H1 (cell line): ENCODE data around the gene THBS3. TPM values are rescaled to one million over a fixed set of nuclear protein-coding genes. Genes with fewer than 3 reads are reported as not detected.

Experiments used
- CTCF ChIA-PET: fragments of 300-600 bp; sonication (Branson Sonifier 250); formaldehyde crosslinking; loops from one replicate; lab custom pipeline; 2021; ENCODE audit not compliant: partially characterized antibody; lab: Charles Lee
- POLR2A ChIA-PET: fragments of 300-600 bp; sonication (Branson Sonifier 250); formaldehyde crosslinking; loops from one replicate; lab custom pipeline; 2021; ENCODE audit warnings: inconsistent platforms; ENCODE audit not compliant: partially characterized antibody; lab: Charles Lee
- DNase-seq, 2 experiments: peaks; one replicate each; pipeline versions ENCODE4 v3.0.0 to v3.0.0-alpha.2; 2010 to 2022; ENCODE audit warnings: low spot score in 2 of 2, low read depth in 1 of 2, mixed read lengths in 1 of 2
- FAIRE-seq: peaks from 2 replicates; lab custom pipeline; 2011; peaks lifted over from hg19 to GRCh38; lab: Jason Lieb, UNC
- H2AFZ ChIP-seq: 2 replicates; pipeline ENCODE4 v1.8.1; 2012; ENCODE audit warnings: low read length, inconsistent platforms
- H2AK5ac ChIP-seq: 2 replicates; pipeline ENCODE4 v1.6.1; 2013; ENCODE audit warnings: low read depth, low read length
- H2BK120ac ChIP-seq: replicated peaks from 2 replicates; pipeline ENCODE3; 2013; ENCODE audit warnings: low read depth, low read length, inconsistent platforms
- H2BK12ac ChIP-seq: 2 replicates; pipeline ENCODE4 v1.6.1; 2013; ENCODE audit warnings: low read depth, low read length
- H2BK15ac ChIP-seq: 2 replicates; pipeline ENCODE4 v1.6.1; 2013; ENCODE audit warnings: low read length
- H2BK20ac ChIP-seq: 2 replicates; pipeline ENCODE4 v1.6.1; 2013; ENCODE audit warnings: low read length
- H2BK5ac ChIP-seq: 2 replicates; pipeline ENCODE4 v1.6.1; 2013; ENCODE audit warnings: low read depth, low read length
- H3K14ac ChIP-seq: 2 replicates; pipeline ENCODE4 v1.6.1; 2013; ENCODE audit warnings: inconsistent platforms; ENCODE audit not compliant: insufficient read length
- H3K18ac ChIP-seq: 2 replicates; pipeline ENCODE4 v1.6.1; 2013; ENCODE audit warnings: low read length; ENCODE audit errors: extremely low read depth
- H3K23ac ChIP-seq: 2 replicates; pipeline ENCODE4 v1.6.1; 2013; ENCODE audit warnings: inconsistent platforms; ENCODE audit not compliant: insufficient read length
- H3K23me2 ChIP-seq: 2 replicates; pipeline ENCODE4 v1.6.1; 2013; ENCODE audit warnings: low read depth, low read length
- H3K27ac ChIP-seq: 2 replicates; pipeline ENCODE4 v1.6.1; 2011; ENCODE audit warnings: low read depth, low read length, inconsistent platforms
- H3K27me3 ChIP-seq, 4 experiments: replicated peaks in 1 of 4; 1 replicate in 1 of 4; 2 replicates in 3 of 4; pipeline versions ENCODE4 v1.6.1 to v1.8.1; 2011 to 2013; ENCODE audit warnings: low read length in 3 of 4, mild to moderate bottlenecking in 3 of 4, inconsistent platforms in 2 of 4, mixed read lengths in 2 of 4, moderate library complexity in 1 of 4; ENCODE audit not compliant: control insufficient read depth in 3 of 4, insufficient read depth in 3 of 4; ENCODE audit errors: extremely low read depth in 1 of 4
- H3K36me3 ChIP-seq, 4 experiments: 2 replicates each; pipeline versions ENCODE4 v1.6.1 to v1.8.1; 2011 to 2013; ENCODE audit warnings: mild to moderate bottlenecking in 4 of 4, low read length in 3 of 4, moderate library complexity in 2 of 4, control low read depth in 1 of 4, inconsistent platforms in 1 of 4; ENCODE audit not compliant: insufficient read depth in 4 of 4, control insufficient read depth in 2 of 4
- H3K4ac ChIP-seq: replicated peaks from 2 replicates; pipeline ENCODE3; 2013; ENCODE audit warnings: low read length, low read depth, mixed read lengths, inconsistent platforms; ENCODE audit not compliant: insufficient read length
- H3K4me1 ChIP-seq, 4 experiments: replicated peaks in 1 of 4; 1 replicate in 1 of 4; 2 replicates in 3 of 4; pipeline versions ENCODE4 v1.6.1 to v1.8.1; 2011 to 2013; ENCODE audit warnings: low read length in 3 of 4, inconsistent platforms in 2 of 4, mixed read lengths in 1 of 4; ENCODE audit not compliant: insufficient read depth in 4 of 4, control insufficient read depth in 3 of 4
- H3K4me2 ChIP-seq, 2 experiments: 2 replicates each; pipeline versions ENCODE4 v1.6.1 to v1.8.1; 2011 to 2013; ENCODE audit warnings: low read depth in 2 of 2, low read length in 2 of 2, control low read depth in 1 of 2, inconsistent platforms in 1 of 2, mild to moderate bottlenecking in 1 of 2; ENCODE audit not compliant: insufficient read depth in 1 of 2
- H3K4me3 ChIP-seq, 4 experiments: fragments of 200-600, 300-600 bp in 1 of 4; sonication (generic), shearing (Covaris generic), sonication (Bioruptor Twin) in 1 of 4; 2 replicates each; pipeline versions ENCODE4 v1.5.1 to v1.8.1; 2011 to 2016; ENCODE audit warnings: low read length in 4 of 4, low read depth in 3 of 4, control low read depth in 2 of 4, inconsistent platforms in 2 of 4, mild to moderate bottlenecking in 2 of 4, mixed read lengths in 1 of 4, moderate library complexity in 1 of 4; ENCODE audit not compliant: insufficient read depth in 2 of 4; ENCODE audit errors: extremely low read depth in 1 of 4
- H3K56ac ChIP-seq: replicated peaks from 2 replicates; pipeline ENCODE3; 2013; ENCODE audit warnings: low read depth, mild to moderate bottlenecking, mixed read lengths, low read length, inconsistent platforms; ENCODE audit not compliant: insufficient read length
- H3K79me1 ChIP-seq: 2 replicates; pipeline ENCODE4 v1.6.1; 2013; ENCODE audit warnings: low read depth, low read length, control low read depth
- H3K79me2 ChIP-seq, 2 experiments: 2 replicates each; pipeline versions ENCODE4 v1.6.1 to v1.8.1; 2012 to 2013; ENCODE audit warnings: low read length in 2 of 2, mild to moderate bottlenecking in 2 of 2, inconsistent platforms in 1 of 2; ENCODE audit not compliant: insufficient read depth in 2 of 2, control insufficient read depth in 1 of 2
- H3K9ac ChIP-seq, 4 experiments: replicated peaks in 1 of 4; 1 replicate in 1 of 4; 2 replicates in 3 of 4; pipeline versions ENCODE4 v1.6.1 to v1.8.1; 2011 to 2013; ENCODE audit warnings: low read depth in 3 of 4, low read length in 3 of 4, control low read depth in 2 of 4, mild to moderate bottlenecking in 2 of 4, moderate library complexity in 2 of 4, inconsistent platforms in 1 of 4; ENCODE audit errors: extremely low read depth in 1 of 4
- H3K9me3 ChIP-seq, 2 experiments: 2 replicates each; pipeline versions ENCODE4 v1.6.1 to v1.8.1; 2012 to 2013; ENCODE audit warnings: mild to moderate bottlenecking in 2 of 2, moderate library complexity in 2 of 2, control low read depth in 1 of 2, inconsistent platforms in 1 of 2, low read depth in 1 of 2, low read length in 1 of 2, mixed read lengths in 1 of 2; ENCODE audit not compliant: insufficient read depth in 2 of 2
- H4K20me1 ChIP-seq, 2 experiments: replicated peaks in 1 of 2; 2 replicates each; pipeline versions ENCODE3 to v1.8.1; 2011 to 2013; ENCODE audit warnings: inconsistent platforms in 2 of 2, low read length in 2 of 2, mild to moderate bottlenecking in 1 of 2; ENCODE audit not compliant: insufficient read depth in 2 of 2, control insufficient read depth in 1 of 2
- H4K5ac ChIP-seq: 2 replicates; pipeline ENCODE4 v1.6.1; 2013; ENCODE audit warnings: low read length, low read depth, mixed read lengths, inconsistent platforms; ENCODE audit not compliant: insufficient read length
- H4K8ac ChIP-seq: 2 replicates; pipeline ENCODE4 v1.8.0; 2013; ENCODE audit warnings: mild to moderate bottlenecking, moderate library complexity, low read length, inconsistent platforms; ENCODE audit not compliant: insufficient read depth; ENCODE audit errors: extremely low read depth
- H4K91ac ChIP-seq: replicated peaks from 2 replicates; pipeline ENCODE3; 2013; ENCODE audit warnings: low read length, mixed read lengths, inconsistent platforms; ENCODE audit not compliant: insufficient read length
- POLR2A ChIP-seq, 2 experiments: IDR thresholded peaks; 1 replicate in 1 of 2; 2 replicates in 1 of 2; pipeline ENCODE4 v1.6.1; 2011; ENCODE audit warnings: low read depth in 2 of 2, low read length in 2 of 2, mild to moderate bottlenecking in 2 of 2; ENCODE audit errors: control extremely low read depth in 1 of 2
- POLR2AphosphoS5 ChIP-seq: IDR thresholded peaks from 2 replicates; pipeline ENCODE4 v1.6.1; 2011; ENCODE audit warnings: low read depth, low read length
- SRF ChIP-seq: IDR thresholded peaks from 2 replicates; pipeline ENCODE4 v1.6.1; 2011; ENCODE audit warnings: mild to moderate bottlenecking, low read depth, low read length, moderate library complexity
- WGBS, 2 experiments: shearing (Covaris generic) in 1 of 2; methylation state at CpG; one replicate each; pipeline versions ENCODE4 v1.1.6 to v1.1.7; 2013 to 2015; ENCODE audit warnings: low lambda C conversion rate in 2 of 2, mixed read lengths in 2 of 2, inconsistent platforms in 1 of 2, low coverage in 1 of 2, missing lambda C conversion rate in 1 of 2; ENCODE audit not compliant: insufficient replicate concordance in 2 of 2, insufficient coverage in 1 of 2, insufficient read length in 1 of 2; ENCODE audit errors: extremely low coverage in 1 of 2, missing lambda C conversion rate in 1 of 2; 5-methylcytosine and 5-hydroxymethylcytosine counted together
- polyA plus RNA-seq, 7 experiments: library from polyadenylated mRNA; depleted of rRNA in 3 of 7; stranded (reverse) in 5 of 7; unstranded in 2 of 7; fragments of >200 nt in 5 of 7; fragments of 200-250 nt in 2 of 7; gene quantifications; 1 replicate in 5 of 7; 2 replicates in 1 of 7; 4 replicates in 1 of 7; pipeline versions ENCODE4 v1.2.1 to v1.2.3, GENCODE V29; 2011 to 2013; ENCODE audit warnings: missing spikeins in 2 of 7, mixed read lengths in 2 of 7
- total RNA-seq: library from RNA; stranded (reverse); fragmentation: NEBNext Ultra II Directional; extraction: Animal tissue kit (Norgen Biotek cat#: 25700); gene quantifications from 2 replicates; pipeline ENCODE4 v1.2.1, GENCODE V29; 2021
- TF ChIP-seq, protein P1 (sequence below): IDR thresholded peaks from 2 replicates; pipeline ENCODE4 v1.6.1; 2011; ENCODE audit warnings: low read length, improper control_type of control experiment

The THBS3 gene
- total and polyA plus RNA-seq, 2 of the 8 experiments (the other 6 are each of a cell fraction or from before 2014, with no cell fraction given): 3.0 to 3.5 TPM

DNA sequence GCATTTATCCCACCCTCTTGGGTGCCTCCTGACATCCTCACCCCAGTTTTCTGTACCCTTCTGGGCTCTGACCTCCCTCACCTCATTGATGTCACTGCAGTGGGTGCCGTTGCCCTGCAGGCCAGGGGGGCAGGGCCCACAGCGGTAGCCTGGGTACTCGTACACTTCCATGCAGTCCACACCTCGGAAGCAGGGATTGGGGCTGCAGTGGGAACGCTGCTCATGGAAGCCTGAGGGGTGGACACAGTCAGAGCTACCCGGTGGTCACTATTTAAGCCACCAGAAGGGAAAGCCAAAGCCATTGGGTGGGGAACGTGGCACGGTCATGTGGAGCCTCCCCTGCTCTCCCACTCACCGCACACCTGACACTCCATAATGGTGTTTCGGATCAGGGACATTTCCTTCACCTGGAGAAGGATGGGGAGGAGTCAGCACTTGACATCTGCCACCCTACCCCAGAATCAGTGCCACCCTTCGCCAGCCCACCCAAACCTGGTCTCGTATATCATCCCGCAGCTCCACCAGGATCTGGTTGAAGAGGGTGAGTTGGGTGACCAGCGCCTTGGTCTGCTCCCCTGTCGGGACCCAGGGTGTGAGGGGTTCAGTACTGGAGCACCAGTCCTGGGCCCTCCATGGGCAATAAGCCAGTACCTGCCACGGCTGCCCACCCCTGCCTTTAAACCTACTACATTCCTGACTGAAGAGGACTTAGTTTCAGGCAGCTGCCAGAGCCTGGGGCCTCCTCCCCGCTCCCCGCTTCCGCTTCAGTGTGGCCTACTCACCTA, 4.8 kb downstream of the THBS3 start:
- Histone ChIP-seq H3K56ac (no peak overlapping the region), H2AK5ac (no peak overlapping the region), H3K79me1 (peaks cover 11% of the 10 kb centered on the region), H4K91ac (no peak overlapping the region), H4K8ac (no peak overlapping the region), H3K4me1 (peaks cover under 1 to 17% (median 11%) of the 10 kb centered on the region in 4 experiments), H3K36me3 (peaks cover 33 to 63% (median 51%) of the 10 kb centered on the region in 4 experiments), H3K23ac (no peak overlapping the region), H2AFZ (no peak overlapping the region), H2BK15ac (no peak overlapping the region), H4K5ac (no peak overlapping the region), H3K27ac (no peak overlapping the region), H2BK20ac (no peak overlapping the region), H2BK5ac (no peak overlapping the region), H3K4ac (no peak overlapping the region), H3K79me2 (peaks cover 0 to 7% of the 10 kb centered on the region in 2 experiments; a peak in 1 of 4 replicates), H3K27me3 (peaks cover 0 to 3% (median 0%) of the 10 kb centered on the region in 4 experiments; a peak in 2 of 7 replicates)
- DNase-seq: no peak
- CTCF ChIA-PET: interaction anchor here (0.9 to 1.8 kb wide), 7 partner anchors 8 to 48 kb away, joined by 3 to 8 read pairs (median 4); no protein-coding TSS in a partner anchor
- 96% methylated on average over 19 of the region's 19 CpGs; no CpG with 5 or more reads in 1 of the 2 experiments for WGBS, 2 experiments
- no peak for TF ChIP-seq SRF
- TF ChIP-seq, protein P1, sequence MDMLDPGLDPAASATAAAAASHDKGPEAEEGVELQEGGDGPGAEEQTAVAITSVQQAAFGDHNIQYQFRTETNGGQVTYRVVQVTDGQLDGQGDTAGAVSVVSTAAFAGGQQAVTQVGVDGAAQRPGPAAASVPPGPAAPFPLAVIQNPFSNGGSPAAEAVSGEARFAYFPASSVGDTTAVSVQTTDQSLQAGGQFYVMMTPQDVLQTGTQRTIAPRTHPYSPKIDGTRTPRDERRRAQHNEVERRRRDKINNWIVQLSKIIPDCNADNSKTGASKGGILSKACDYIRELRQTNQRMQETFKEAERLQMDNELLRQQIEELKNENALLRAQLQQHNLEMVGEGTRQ: no peak
- TF ChIP-seq POLR2A (IDR thresholded peaks at IDR 0.05; ENCODE audit: control extremely low read depth in 1 of 2, low read depth in 2 of 2, low read length in 2 of 2): no peak
- TF ChIP-seq POLR2AphosphoS5: 0 out of 2 replicates have a peak, but pooled peaks have one; percentile 51
- TF ChIP-seq, all 59 proteins: peak for 1
- Histone ChIP-seq H3K9ac (no peak overlapping the region), H3K4me3 (no peak overlapping the region), H3K9me3 (no peaks in the 10 kb centered on the region), H4K20me1 (peaks cover 12 to 36% of the 10 kb centered on the region in 2 experiments), H3K23me2 (peaks cover 4% of the 10 kb centered on the region; the same call in 1 of the 2 replicates), H3K18ac (no peak overlapping the region), H2BK120ac (no peak overlapping the region), H3K14ac (no peak overlapping the region), H3K4me2 (no peak overlapping the region), H2BK12ac (no peak overlapping the region)
- FAIRE-seq: no peak
- POLR2A ChIA-PET: interaction anchor here (0.6 to 19.4 kb wide), 19 partner anchors 7 to 368 kb away, joined by 3 to 512 read pairs (median 4); partner anchors contain the start of genes ENTREP3, KRTCAP2, SCAMP3 and TRIM46
